ENCODE data around the gene MCU.

Gene MCU

DNA sequence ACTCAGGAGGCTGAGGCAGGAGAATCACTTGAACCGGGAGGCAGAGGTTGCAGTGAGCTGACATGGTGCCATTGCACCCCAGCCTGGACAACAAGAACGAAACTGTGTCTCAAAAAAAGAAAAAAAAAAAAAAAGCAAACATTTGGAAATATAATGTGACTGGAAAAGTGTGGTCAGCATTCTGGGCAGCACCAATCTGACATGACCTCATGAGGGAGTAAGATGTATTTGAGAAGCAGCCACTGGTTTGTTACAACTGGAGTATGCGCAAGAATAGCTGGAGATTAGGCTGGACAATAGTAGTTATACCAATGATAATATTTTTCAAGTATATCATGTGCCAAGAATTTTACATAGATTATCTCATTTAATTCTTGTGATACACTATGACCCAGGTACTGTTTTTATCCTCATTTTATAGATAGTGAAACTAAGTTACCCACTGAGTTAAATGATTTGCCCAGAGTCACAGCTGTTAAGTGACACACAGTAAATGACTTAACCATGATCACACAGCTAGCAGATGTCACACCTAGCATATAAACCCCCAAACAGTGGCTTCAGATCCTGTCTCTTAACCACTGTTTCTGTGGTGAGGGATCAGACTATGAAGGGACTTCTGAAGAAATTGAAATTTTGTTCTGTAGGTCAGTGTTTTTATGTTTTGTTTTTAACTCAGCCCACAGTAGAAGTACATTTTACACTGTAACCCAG is 11.1 kb downstream of the MCU start:
- H2BK5ac ChIP-seq (ENCODE audit: low read depth, low read length, poor library complexity, severe bottlenecking) = no peak overlapping the region
- H2BK120ac ChIP-seq (ENCODE audit: low read depth, low read length) = no peak overlapping the region
- no peak overlapping the region for H3K14ac ChIP-seq (ENCODE audit: low read length in 2 of 2)
- H3K27me3 ChIP-seq (ENCODE audit: control insufficient read depth in 1 of 2, insufficient read depth in 1 of 2, low read length in 2 of 2) = no peaks in the 10 kb centered on the region
- no peak overlapping the region for H2AFZ ChIP-seq (ENCODE audit: low read depth, low read length)
- no peak overlapping the region for H4K91ac ChIP-seq (ENCODE audit: low read length)
- H3K18ac ChIP-seq (ENCODE audit: low read depth in 1 of 2, low read length in 2 of 2) = no peak overlapping the region
- H3K23ac ChIP-seq (ENCODE audit: low read length in 2 of 2) = no peak overlapping the region
- H3K4me1 ChIP-seq (ENCODE audit: control insufficient read depth, insufficient read depth, low read depth, low read length) = peaks cover 7% of the 10 kb centered on the region
- no peak overlapping the region for H3K4me3 ChIP-seq (ENCODE audit: insufficient read depth in 1 of 2, low read depth in 1 of 2, low read length in 2 of 2)
- 93% methylated on average over 2 of the region's 3 CpGs for WGBS
- H3K9me3 ChIP-seq (ENCODE audit: control insufficient read depth, low read length) = no peaks in the 10 kb centered on the region
- no peaks in the 10 kb centered on the region for H3K36me3 ChIP-seq (ENCODE audit: control insufficient read depth in 1 of 2, insufficient read depth in 2 of 2, low read depth in 1 of 2, low read length in 2 of 2)
- no peak overlapping the region for H2BK15ac ChIP-seq (ENCODE audit: low read depth, poor library complexity, severe bottlenecking)
- H3K4me2 ChIP-seq (ENCODE audit: low read length, poor library complexity, severe bottlenecking) = no peak overlapping the region
- no peak overlapping the region for H3K4ac ChIP-seq (ENCODE audit: low read depth in 1 of 2, low read length in 2 of 2)
- peak overlapping the region; percentile 79 for H3K9ac ChIP-seq (ENCODE audit: low read length)
- H3K27ac ChIP-seq (ENCODE audit: low read length, poor library complexity, severe bottlenecking) = no peak overlapping the region
- H4K8ac ChIP-seq (ENCODE audit: low read length) = no peak overlapping the region
- peak; percentile 68 for DNase-seq
- H2AK5ac ChIP-seq (ENCODE audit: low read length, severe bottlenecking) = no peak overlapping the region
- H2BK12ac ChIP-seq (ENCODE audit: low read length in 2 of 2) = no peak overlapping the region
- peaks cover 13% of the 10 kb centered on the region for H3K79me1 ChIP-seq (replicated peaks; ENCODE audit: low read length, poor library complexity, severe bottlenecking)

DNA sequence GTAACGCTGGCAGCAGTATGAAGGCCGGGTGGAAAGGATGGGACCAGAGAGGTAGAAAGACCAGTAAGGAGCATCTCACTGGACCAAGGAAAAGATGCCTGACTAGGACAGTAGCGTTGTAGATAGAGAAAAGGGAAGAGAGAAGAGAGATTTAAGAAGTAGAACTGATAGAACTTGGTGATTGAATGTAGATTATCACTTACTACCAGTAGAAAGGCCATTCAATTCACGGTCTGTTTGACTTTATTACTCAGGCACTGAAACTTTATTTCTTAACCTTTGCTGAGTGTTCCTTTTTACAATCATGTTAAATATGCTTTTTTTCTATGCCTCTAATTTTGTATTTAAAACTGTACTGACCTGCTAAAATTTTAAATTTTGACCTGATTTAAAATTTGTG is 12.2 kb downstream of the MCU start:
- H2BK120ac ChIP-seq (ENCODE audit: low read depth, low read length) = no peak overlapping the region
- no peak for DNase-seq
- WGBS = 98% methylated on average over 3 of the region's 4 CpGs
- no peaks in the 10 kb centered on the region for H3K27me3 ChIP-seq (ENCODE audit: control insufficient read depth in 1 of 2, insufficient read depth in 1 of 2, low read length in 2 of 2)
- H3K79me1 ChIP-seq (replicated peaks; ENCODE audit: low read length, poor library complexity, severe bottlenecking) = peaks cover 13% of the 10 kb centered on the region
- H3K4ac ChIP-seq (ENCODE audit: low read depth in 1 of 2, low read length in 2 of 2) = no peak overlapping the region
- no peak overlapping the region for H3K23ac ChIP-seq (ENCODE audit: low read length in 2 of 2)
- no peak overlapping the region for H4K8ac ChIP-seq (ENCODE audit: low read length)
- no peak overlapping the region for H2AK5ac ChIP-seq (ENCODE audit: low read length, severe bottlenecking)
- H3K18ac ChIP-seq (ENCODE audit: low read depth in 1 of 2, low read length in 2 of 2) = no peak overlapping the region
- no peak overlapping the region for H2BK12ac ChIP-seq (ENCODE audit: low read length in 2 of 2)
- H3K14ac ChIP-seq (ENCODE audit: low read length in 2 of 2) = no peak overlapping the region
- H3K36me3 ChIP-seq (ENCODE audit: control insufficient read depth in 1 of 2, insufficient read depth in 2 of 2, low read depth in 1 of 2, low read length in 2 of 2) = no peaks in the 10 kb centered on the region
- no peaks in the 10 kb centered on the region for H3K9me3 ChIP-seq (ENCODE audit: control insufficient read depth, low read length)
- H3K4me3 ChIP-seq (ENCODE audit: insufficient read depth in 1 of 2, low read depth in 1 of 2, low read length in 2 of 2) = no peak overlapping the region
- H3K9ac ChIP-seq (ENCODE audit: low read length) = peak overlapping the region; percentile 79
- H3K27ac ChIP-seq (ENCODE audit: low read length, poor library complexity, severe bottlenecking) = no peak overlapping the region
- H2BK5ac ChIP-seq (ENCODE audit: low read depth, low read length, poor library complexity, severe bottlenecking) = no peak overlapping the region
- H3K4me1 ChIP-seq (ENCODE audit: control insufficient read depth, insufficient read depth, low read depth, low read length) = peaks cover 7% of the 10 kb centered on the region
- no peak overlapping the region for H4K91ac ChIP-seq (ENCODE audit: low read length)
- no peak overlapping the region for H2BK15ac ChIP-seq (ENCODE audit: low read depth, poor library complexity, severe bottlenecking)
- H2AFZ ChIP-seq (ENCODE audit: low read depth, low read length) = no peak overlapping the region
- no peak overlapping the region for H3K4me2 ChIP-seq (ENCODE audit: low read length, poor library complexity, severe bottlenecking)

DNA sequence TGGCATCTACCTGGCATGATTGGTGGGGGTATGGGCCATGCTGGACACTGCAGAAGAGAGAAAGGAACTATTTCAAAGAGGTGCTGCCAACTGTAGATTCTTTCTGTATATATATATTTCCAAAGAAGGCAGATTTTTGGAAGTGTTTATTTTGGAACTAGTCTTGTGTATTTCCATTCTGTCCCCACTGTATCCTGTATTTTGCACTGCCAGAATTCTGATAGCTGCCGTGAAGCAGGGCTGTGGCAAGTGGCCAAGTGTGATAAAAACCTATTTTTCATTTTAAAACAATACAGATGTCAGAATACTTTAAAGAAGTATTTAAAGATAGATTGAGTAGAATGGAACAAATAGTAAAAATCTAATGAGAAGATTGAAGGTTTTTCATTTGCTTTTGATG is 17.1 kb downstream of the MCU start:
- Histone ChIP-seq H2AK5ac (ENCODE audit: low read length, severe bottlenecking) (no peak overlapping the region), H3K27me3 (ENCODE audit: control insufficient read depth in 1 of 2, insufficient read depth in 1 of 2, low read length in 2 of 2) (no peaks in the 10 kb centered on the region), H3K4me2 (ENCODE audit: low read length, poor library complexity, severe bottlenecking) (no peak overlapping the region), H3K27ac (ENCODE audit: low read length, poor library complexity, severe bottlenecking) (no peak overlapping the region), H3K18ac (ENCODE audit: low read depth in 1 of 2, low read length in 2 of 2) (no peak overlapping the region), H4K8ac (ENCODE audit: low read length) (no peak overlapping the region), H3K36me3 (ENCODE audit: control insufficient read depth in 1 of 2, insufficient read depth in 2 of 2, low read depth in 1 of 2, low read length in 2 of 2) (no peaks in the 10 kb centered on the region), H2BK5ac (ENCODE audit: low read depth, low read length, poor library complexity, severe bottlenecking) (no peak overlapping the region), H2AFZ (ENCODE audit: low read depth, low read length) (no peak overlapping the region), H2BK120ac (ENCODE audit: low read depth, low read length) (no peak overlapping the region), H3K14ac (ENCODE audit: low read length in 2 of 2) (no peak overlapping the region), H3K4me3 (ENCODE audit: insufficient read depth in 1 of 2, low read depth in 1 of 2, low read length in 2 of 2) (peak overlapping the region in 1 of 2 experiments; percentile 23), H3K9ac (ENCODE audit: low read length) (peak overlapping the region; percentile 59), H3K79me1 (replicated peaks; ENCODE audit: low read length, poor library complexity, severe bottlenecking) (peaks cover 12% of the 10 kb centered on the region), H3K4ac (ENCODE audit: low read depth in 1 of 2, low read length in 2 of 2) (no peak overlapping the region), H3K9me3 (ENCODE audit: control insufficient read depth, low read length) (no peaks in the 10 kb centered on the region), H3K4me1 (ENCODE audit: control insufficient read depth, insufficient read depth, low read depth, low read length) (peaks cover 9% of the 10 kb centered on the region), H2BK12ac (ENCODE audit: low read length in 2 of 2) (no peak overlapping the region), H4K91ac (ENCODE audit: low read length) (no peak overlapping the region), H2BK15ac (ENCODE audit: low read depth, poor library complexity, severe bottlenecking) (no peak overlapping the region), H3K23ac (ENCODE audit: low read length in 2 of 2) (no peak overlapping the region)
- WGBS = no CpG with 5 or more reads among the region's 1 CpG
- no peak for DNase-seq

DNA sequence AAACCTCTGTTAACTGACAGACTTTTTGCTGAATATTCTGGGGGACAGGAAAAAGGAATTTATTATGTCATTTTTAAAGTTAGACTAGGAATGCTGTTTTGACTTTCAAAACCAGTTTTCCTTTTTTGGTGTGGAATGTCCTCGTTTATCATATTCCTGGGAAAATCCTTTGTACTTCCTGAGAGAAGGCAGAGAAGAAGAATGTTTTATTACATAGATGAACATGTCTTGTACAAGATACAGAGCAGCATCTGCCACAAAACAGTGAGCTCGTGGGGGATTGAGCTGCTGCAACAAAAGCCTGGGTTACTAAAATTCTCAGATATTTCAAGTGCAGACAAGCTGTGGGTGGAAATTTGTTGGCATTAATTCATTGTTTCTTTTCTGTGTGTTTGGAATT is 20.2 kb downstream of the MCU start:
- H3K4me3 ChIP-seq (ENCODE audit: insufficient read depth in 1 of 2, low read depth in 1 of 2, low read length in 2 of 2) = no peak overlapping the region
- H2BK5ac ChIP-seq (ENCODE audit: low read depth, low read length, poor library complexity, severe bottlenecking) = peak overlapping the region; percentile 51
- H3K4me1 ChIP-seq (ENCODE audit: control insufficient read depth, insufficient read depth, low read depth, low read length) = peaks cover 5% of the 10 kb centered on the region
- H3K36me3 ChIP-seq (ENCODE audit: control insufficient read depth in 1 of 2, insufficient read depth in 2 of 2, low read depth in 1 of 2, low read length in 2 of 2) = peaks cover 0 to 21% of the 10 kb centered on the region in 2 experiments
- 19% methylated on average over 1 of the region's 2 CpGs for WGBS
- H3K9me3 ChIP-seq (ENCODE audit: control insufficient read depth, low read length) = no peaks in the 10 kb centered on the region
- H3K23ac ChIP-seq (ENCODE audit: low read length in 2 of 2) = no peak overlapping the region
- H2BK15ac ChIP-seq (ENCODE audit: low read depth, poor library complexity, severe bottlenecking) = no peak overlapping the region
- H3K27ac ChIP-seq (ENCODE audit: low read length, poor library complexity, severe bottlenecking) = peak overlapping the region; percentile 82
- H2BK12ac ChIP-seq (ENCODE audit: low read length in 2 of 2) = no peak overlapping the region
- peak overlapping the region; percentile 70 for H3K9ac ChIP-seq (ENCODE audit: low read length)
- H2BK120ac ChIP-seq (ENCODE audit: low read depth, low read length) = no peak overlapping the region
- no peaks in the 10 kb centered on the region for H3K27me3 ChIP-seq (ENCODE audit: control insufficient read depth in 1 of 2, insufficient read depth in 1 of 2, low read length in 2 of 2)
- no peak overlapping the region for H3K14ac ChIP-seq (ENCODE audit: low read length in 2 of 2)
- H4K8ac ChIP-seq (ENCODE audit: low read length) = no peak overlapping the region
- no peak overlapping the region for H4K91ac ChIP-seq (ENCODE audit: low read length)
- no peak overlapping the region for H3K4me2 ChIP-seq (ENCODE audit: low read length, poor library complexity, severe bottlenecking)
- H2AFZ ChIP-seq (ENCODE audit: low read depth, low read length) = no peak overlapping the region
- peaks cover 23% of the 10 kb centered on the region for H3K79me1 ChIP-seq (replicated peaks; ENCODE audit: low read length, poor library complexity, severe bottlenecking)
- no peak overlapping the region for H3K4ac ChIP-seq (ENCODE audit: low read depth in 1 of 2, low read length in 2 of 2)
- H2AK5ac ChIP-seq (ENCODE audit: low read length, severe bottlenecking) = no peak overlapping the region
- peak; percentile 43 for DNase-seq
- no peak overlapping the region for H3K18ac ChIP-seq (ENCODE audit: low read depth in 1 of 2, low read length in 2 of 2)

Measured in mesenchymal stem cell (in vitro differentiated cells and primary cell).